Amniotic stem cell (primary cell): ENCODE measurements around the gene CRYBG1.

ENCODE experiments used
- DNase-seq: peaks from one replicate; lab custom pipeline; 2025; lab: John Stamatoyannopoulos, UW

CRYBG1 gene

GRCh38 chr6:106608080-106608668 lies 247.7 kb downstream of the CRYBG1 start:
- DNase-seq = peak; percentile 17

GRCh38 chr6:106609699-106610098 lies 249.2 kb downstream of the CRYBG1 start:
- DNase-seq = no peak

GRCh38 chr6:106611030-106611429 lies 250.5 kb downstream of the CRYBG1 start:
- DNase-seq = no peak

GRCh38 chr6:106612671-106613416 lies 252.3 kb downstream of the CRYBG1 start:
- no peak for DNase-seq

GRCh38 chr6:106613590-106613989 lies 253.1 kb downstream of the CRYBG1 start:
- DNase-seq = no peak

- DNase-seq = no peak
Observed at GRCh38 chr6:106614166-106614565, 253.6 kb downstream of the CRYBG1 start.

GRCh38 chr6:106614592-106615257 lies 254.2 kb downstream of the CRYBG1 start:
- DNase-seq = no peak

- DNase-seq = no peak
Observed at GRCh38 chr6:106617302-106617701, 256.8 kb downstream of the CRYBG1 start.

GRCh38 chr6:106617857-106618256 lies 257.3 kb downstream of the CRYBG1 start:
- DNase-seq = no peak

GRCh38 chr6:106618324-106618723 lies 257.8 kb downstream of the CRYBG1 start:
- no peak for DNase-seq

GRCh38 chr6:106619223-106619622 lies 258.7 kb downstream of the CRYBG1 start:
- DNase-seq = no peak

GRCh38 chr6:106620931-106621672 lies 260.6 kb downstream of the CRYBG1 start:
- no peak for DNase-seq
